Measurements from ENCODE around the gene HDAC9. TPM values are rescaled to one million over a fixed set of nuclear protein-coding genes. Genes with fewer than 3 reads are reported as not detected.

HDAC9 gene
- total RNA-seq, 2 donors from 2014 or later, result 8.3 to 31.9 TPM

- Histone ChIP-seq H3K9me3 (no peaks in the 10 kb centered on the region), H3K36me3 (no peaks in the 10 kb centered on the region), H3K27ac (no peak overlapping the region), H3K4me1 (replicated peaks) (no peaks in the 10 kb centered on the region), H3K27me3 (replicated peaks; ENCODE audit: insufficient read depth) (no peaks in the 10 kb centered on the region), H3K4me3 (no peak overlapping the region)
- WGBS, result 90% methylated on average over 6 of the region's 6 CpGs
- intact Hi-C loops (cut with DNase I), result no loop called here
- TF ChIP-seq POLR2AphosphoS5 (IDR thresholded peaks at IDR 0.05), result no peak
- no peak for TF ChIP-seq POLR2A (IDR thresholded peaks at IDR 0.05)
- TF ChIP-seq CTCF (IDR thresholded peaks at IDR 0.05), result no peak
- DNase-seq (ENCODE audit: low spot score), result no peak
Observed at GRCh38 chr7:18491871-18492270, 3.7 kb upstream of the HDAC9 start.

GRCh38 chr7:18494406-18494805, 1.1 kb upstream of the HDAC9 start:
- H3K4me3 ChIP-seq, result no peak overlapping the region
- intact Hi-C loops (cut with DNase I), result no loop called here
- TF ChIP-seq CTCF (IDR thresholded peaks at IDR 0.05) (no peak), POLR2AphosphoS5 (IDR thresholded peaks at IDR 0.05) (no peak), POLR2A (IDR thresholded peaks at IDR 0.05) (no peak)
- H3K27ac ChIP-seq, result no peak overlapping the region
- H3K27me3 ChIP-seq (replicated peaks; ENCODE audit: insufficient read depth), result no peaks in the 10 kb centered on the region
- no peaks in the 10 kb centered on the region for H3K4me1 ChIP-seq (replicated peaks)
- H3K9me3 ChIP-seq, result no peaks in the 10 kb centered on the region
- H3K36me3 ChIP-seq, result no peaks in the 10 kb centered on the region
- WGBS, result 94% methylated on average over 3 of the region's 3 CpGs
- DNase-seq (ENCODE audit: low spot score), result no peak

GRCh38 chr7:18494821-18495408, 634 bp upstream of the HDAC9 start:
- Histone ChIP-seq H3K4me1 (replicated peaks) (no peaks in the 10 kb centered on the region), H3K4me3 (no peak overlapping the region), H3K27me3 (replicated peaks; ENCODE audit: insufficient read depth) (no peaks in the 10 kb centered on the region), H3K36me3 (no peaks in the 10 kb centered on the region), H3K9me3 (no peaks in the 10 kb centered on the region), H3K27ac (no peak overlapping the region)
- 66% methylated on average over 3 of the region's 3 CpGs for WGBS
- DNase-seq (ENCODE audit: low spot score), result no peak
- intact Hi-C loops (cut with DNase I), result no loop called here
- no peak for TF ChIP-seq POLR2AphosphoS5 (IDR thresholded peaks at IDR 0.05)
- no peak for TF ChIP-seq POLR2A (IDR thresholded peaks at IDR 0.05)
- no peak for TF ChIP-seq CTCF (IDR thresholded peaks at IDR 0.05)

- no peak for DNase-seq (ENCODE audit: low spot score)
- H3K4me1 ChIP-seq (replicated peaks), result no peaks in the 10 kb centered on the region
- H3K36me3 ChIP-seq, result no peaks in the 10 kb centered on the region
- intact Hi-C loops (cut with DNase I), result no loop called here
- 19% methylated on average over 3 of the region's 3 CpGs for WGBS
- no peaks in the 10 kb centered on the region for H3K9me3 ChIP-seq
- H3K27me3 ChIP-seq (replicated peaks; ENCODE audit: insufficient read depth), result no peaks in the 10 kb centered on the region
- peak overlapping the region in 1 of 2 donors; percentile 13 for H3K4me3 ChIP-seq
- H3K27ac ChIP-seq, result no peak overlapping the region
- TF ChIP-seq CTCF (IDR thresholded peaks at IDR 0.05) (no peak), POLR2AphosphoS5 (IDR thresholded peaks at IDR 0.05) (no peak), POLR2A (IDR thresholded peaks at IDR 0.05) (no peak)
Observed at GRCh38 chr7:18496341-18496700, 772 bp downstream of the HDAC9 start.

GRCh38 chr7:18497082-18497481, 1.5 kb downstream of the HDAC9 start:
- H3K9me3 ChIP-seq, result no peaks in the 10 kb centered on the region
- no peak overlapping the region for H3K4me3 ChIP-seq
- intact Hi-C loops (cut with DNase I), result no loop called here
- DNase-seq (ENCODE audit: low spot score), result no peak
- no peaks in the 10 kb centered on the region for H3K36me3 ChIP-seq
- WGBS, result 63% methylated on average over 3 of the region's 3 CpGs
- no peaks in the 10 kb centered on the region for H3K4me1 ChIP-seq (replicated peaks)
- no peak overlapping the region for H3K27ac ChIP-seq
- no peaks in the 10 kb centered on the region for H3K27me3 ChIP-seq (replicated peaks; ENCODE audit: insufficient read depth)
- no peak for TF ChIP-seq POLR2AphosphoS5 (IDR thresholded peaks at IDR 0.05)
- no peak for TF ChIP-seq POLR2A (IDR thresholded peaks at IDR 0.05)
- no peak for TF ChIP-seq CTCF (IDR thresholded peaks at IDR 0.05)

All from prostate gland (tissue), 2 donors.